A549 (cell line): ENCODE measurements around the gene DPAGT1. TPM values are rescaled to one million over a fixed set of nuclear protein-coding genes. Genes with fewer than 3 reads are reported as not detected.

Experiments used
- ATAC-seq, 2 experiments: fragments of 200-7000 bp in 1 of 2; fragments of >200 bp in 1 of 2; cut with Nextera tagmentation in 1 of 2; cut with Tn5 transposase in 1 of 2; 3 replicates each; pipeline versions ENCODE4 v1.8.0 to v1.9.1; 2018 to 2020; ENCODE audit warnings: mild to moderate bottlenecking in 1 of 2, moderate library complexity in 1 of 2
- CTCF ChIA-PET: fragments of 300-600 bp; sonication (Branson Sonifier 250); formaldehyde crosslinking; extraction: SDS; loops from one replicate; lab custom pipeline; 2021; ENCODE audit warnings: antibody characterized with exemption, inconsistent platforms; lab: Yijun Ruan, JAX
- POLR2A ChIA-PET: fragments of 350-600 bp; formaldehyde crosslinking; extraction: SDS; loops from one replicate; lab custom pipeline; 2021; ENCODE audit warnings: antibody characterized with exemption, inconsistent platforms; lab: Yijun Ruan, JAX
- DNase-seq, 2 experiments: peaks; one replicate each; pipeline versions ENCODE4 v3.0.0 to v3.0.0-alpha.2; 2011 to 2016; ENCODE audit warnings: low read depth in 1 of 2, low spot score in 1 of 2
- FAIRE-seq: peaks from 2 replicates; lab custom pipeline; 2011; peaks lifted over from hg19 to GRCh38; lab: Jason Lieb, UNC
- H3K27ac ChIP-seq, 2 experiments: fragments of >200 bp; sonication (Bioruptor Twin); formaldehyde crosslinking; 3 replicates each; pipeline ENCODE4 v1.5.1; 2016 to 2017
- H3K4me1 ChIP-seq: fragments of >200 bp; sonication (Bioruptor Twin); formaldehyde crosslinking; 3 replicates; pipeline ENCODE4 v1.6.1; 2016
- H3K4me2 ChIP-seq: fragments of >200 bp; sonication (Bioruptor Twin); formaldehyde crosslinking; 3 replicates; pipeline ENCODE4 v1.6.1; 2016
- H3K4me3 ChIP-seq: fragments of >200 bp; sonication (Bioruptor Twin); formaldehyde crosslinking; 3 replicates; pipeline ENCODE4 v1.5.1; 2016
- H3K9me3 ChIP-seq: fragments of >200 bp; sonication (Bioruptor Twin); formaldehyde crosslinking; 3 replicates; pipeline ENCODE4 v1.6.1; 2016
- ATOH8 ChIP-seq: fragments of 250-450 bp; sonication (Bioruptor Pico); IDR thresholded peaks from 2 replicates; pipeline ENCODE4 v1.5.0; 2020; ENCODE audit warnings: low read depth, mild to moderate bottlenecking, moderate library complexity
- BHLHE40 ChIP-seq: IDR thresholded peaks from 2 replicates; pipeline ENCODE4 v1.6.1; 2012; ENCODE audit warnings: low read depth, low read length, inconsistent platforms
- CBX8 ChIP-seq: fragments of 200-600 bp; sonication (generic); IDR thresholded peaks from 2 replicates; pipeline ENCODE4 v1.6.1; 2016
- CEBPB ChIP-seq, 2 experiments: fragments of >200 bp in 1 of 2; sonication (Bioruptor Twin) in 1 of 2; formaldehyde crosslinking in 1 of 2; IDR thresholded peaks; 2 replicates each; pipeline ENCODE4 v1.6.1; 2012 to 2016
- CTCF ChIP-seq: fragments of >200 bp; sonication (Bioruptor Twin); formaldehyde crosslinking; IDR thresholded peaks from 3 replicates; pipeline ENCODE4 v1.5.1; 2016
- E2F6 ChIP-seq: IDR thresholded peaks from 2 replicates; pipeline ENCODE4 v1.6.1; 2012; ENCODE audit warnings: low read depth, borderline replicate concordance
- EHF ChIP-seq: fragments of 250-450 bp; sonication (Bioruptor Pico); IDR thresholded peaks from 2 replicates; pipeline ENCODE4 v1.5.0; 2020; ENCODE audit warnings: mild to moderate bottlenecking
- FOXS1 ChIP-seq: fragments of 250-450 bp; sonication (Bioruptor Pico); IDR thresholded peaks from 2 replicates; pipeline ENCODE4 v1.5.0; 2020; ENCODE audit warnings: mild to moderate bottlenecking, moderate library complexity
- GATA3 ChIP-seq: IDR thresholded peaks from 2 replicates; pipeline ENCODE4 v1.6.1; 2012; ENCODE audit warnings: borderline replicate concordance
- HES2 ChIP-seq: fragments of >200 bp; sonication (Bioruptor Twin); formaldehyde crosslinking; IDR thresholded peaks from 2 replicates; pipeline ENCODE4 v1.6.1; 2016
- HEYL ChIP-seq: fragments of 250-450 bp; sonication (Bioruptor Pico); IDR thresholded peaks from 2 replicates; pipeline ENCODE4 v1.8.0; 2021; ENCODE audit warnings: mild to moderate bottlenecking, moderate library complexity
- MAZ ChIP-seq: fragments of 150-350 bp; IDR thresholded peaks from 2 replicates; pipeline ENCODE4 v1.6.1; 2014; ENCODE audit warnings: antibody characterized with exemption, low read depth, low read length, borderline replicate concordance
- MYC ChIP-seq: IDR thresholded peaks from 2 replicates; pipeline ENCODE4 v1.6.1; 2012; ENCODE audit warnings: mild to moderate bottlenecking, inconsistent platforms, low read length, improper control_type of control experiment, borderline replicate concordance
- NFE2L2 ChIP-seq: fragments of 150-350 bp; conservative IDR thresholded peaks from 2 replicates; pipeline ENCODE4 v1.6.1; 2014; ENCODE audit warnings: low read length
- NPAS2 ChIP-seq: fragments of 250-450 bp; sonication (Bioruptor Pico); IDR thresholded peaks from 2 replicates; pipeline ENCODE4 v1.8.0; 2022; ENCODE audit warnings: mild to moderate bottlenecking, moderate library complexity, borderline replicate concordance
- PHF8 ChIP-seq: fragments of 200-600 bp; sonication (generic); IDR thresholded peaks from 2 replicates; pipeline ENCODE4 v1.6.1; 2016; ENCODE audit warnings: low read depth, mild to moderate bottlenecking, antibody characterized with exemption, moderate library complexity, borderline replicate concordance
- RCOR1 ChIP-seq: fragments of 150-350 bp; IDR thresholded peaks from 2 replicates; pipeline ENCODE4 v1.6.1; 2014; ENCODE audit warnings: antibody characterized with exemption, low read length, low read depth
- RFX5 ChIP-seq: fragments of 450-650 bp; IDR thresholded peaks from 2 replicates; pipeline ENCODE4 v1.7.1; 2014; ENCODE audit warnings: antibody characterized with exemption, mild to moderate bottlenecking, moderate library complexity
- ZC3H11A ChIP-seq: fragments of 450-650 bp; IDR thresholded peaks from 2 replicates; pipeline ENCODE4 v1.6.1; 2014; ENCODE audit warnings: antibody characterized with exemption, mild to moderate bottlenecking
- ZFP36 ChIP-seq: fragments of 450-650 bp; IDR thresholded peaks from 2 replicates; pipeline ENCODE4 v1.6.1; 2014; ENCODE audit warnings: borderline replicate concordance; ENCODE audit not compliant: partially characterized antibody
- WGBS: methylation state at CpG from one replicate; pipeline ENCODE4 v1.1.6; 2017; ENCODE audit errors: missing lambda C conversion rate; 5-methylcytosine and 5-hydroxymethylcytosine counted together
- polyA plus RNA-seq, 4 experiments: library from polyadenylated mRNA; depleted of rRNA in 3 of 4; stranded (reverse); fragments of >200 nt; fragmentation: RNase III in 1 of 4; extraction: RNeasy Plus Mini Kit Qiagen cat#74134 plus additional on column Dnase treatment in 1 of 4; gene quantifications; 2 replicates in 3 of 4; 3 replicates in 1 of 4; pipeline ENCODE4 v1.2.3, GENCODE V29; 2011 to 2017

Gene DPAGT1
- polyA plus RNA-seq, 2 of the 4 experiments (the other 2 are of a cell fraction) = 43.7 to 81.4 TPM

GRCh38 chr11:119081682-119082260, 19.9 kb downstream of the DPAGT1 start:
- H3K4me2 ChIP-seq = no peak overlapping the region
- CTCF ChIA-PET = interaction anchor here (1.4 to 1.9 kb wide), 3 partner anchors 10 to 16 kb away, joined by 3 to 4 read pairs (median 4); no protein-coding TSS in a partner anchor
- TF ChIP-seq ATOH8 (CRISPR knock-in tag) (no peak), CBX8 (no peak), CTCF (no peak), MYC (no peak), FOXS1 (CRISPR knock-in tag) (no peak), RCOR1 (no peak), BHLHE40 (no peak), PHF8 (no peak), HES2 (no peak), MAZ (no peak), NFE2L2 (no peak), ZC3H11A (no peak), E2F6 (no peak)
- TF ChIP-seq, all 56 proteins: peak for 0
- POLR2A ChIA-PET = no interaction called here
- no peak overlapping the region for H3K27ac ChIP-seq
- no peak overlapping the region for H3K4me3 ChIP-seq
- ATAC-seq (no peak), FAIRE-seq (no peak), DNase-seq (no peak)
- H3K4me1 ChIP-seq = peaks cover 9% of the 10 kb centered on the region
- no peaks in the 10 kb centered on the region for H3K9me3 ChIP-seq
- 69% methylated on average over 7 of the region's 7 CpGs for WGBS

GRCh38 chr11:119078675-119079420, 22.8 kb downstream of the DPAGT1 start:
- Histone ChIP-seq H3K27ac (no peak overlapping the region), H3K4me2 (no peak overlapping the region), H3K4me1 (no peaks in the 10 kb centered on the region), H3K9me3 (no peaks in the 10 kb centered on the region), H3K4me3 (no peak overlapping the region)
- 90% methylated on average over 19 of the region's 19 CpGs for whole genome bisulfite sequencing
- POLR2A ChIA-PET = no interaction called here
- FAIRE-seq = no peak
- DNase-seq = no peak
- TF ChIP-seq CBX8 (no peak), EHF (CRISPR knock-in tag) (no peak), CEBPB (IDR thresholded peaks at IDR 0.05) (no peak), NPAS2 (CRISPR knock-in tag) (no peak), GATA3 (no peak), ZFP36 (no peak), HEYL (CRISPR knock-in tag) (no peak), RFX5 (no peak)
- CTCF ChIA-PET = interaction anchor here (0.7 to 1.2 kb wide), 2 partner anchors 47 to 124 kb away, joined by 3 to 4 read pairs; no protein-coding TSS in a partner anchor
- no peak for ATAC-seq
